Measurements from ENCODE around the gene SF3B2.

SF3B2 gene

GRCh38 chr11:66050581-66051231 is 1.5 kb upstream of the SF3B2 start:
- peak; percentile 3 for DNase-seq

GRCh38 chr11:66051371-66051765 is 796 bp upstream of the SF3B2 start:
- peak; percentile 10 for DNase-seq

GRCh38 chr11:66052664-66052982 is 459 bp downstream of the SF3B2 start:
- no peak for DNase-seq

- no peak for DNase-seq
Measured at GRCh38 chr11:66055021-66055420, 2.9 kb downstream of the SF3B2 start.

- no peak for DNase-seq
Measured at GRCh38 chr11:66056501-66056900, 4.3 kb downstream of the SF3B2 start.

GRCh38 chr11:66059966-66060680 is 8.0 kb downstream of the SF3B2 start:
- DNase-seq: no peak

GRCh38 chr11:66061268-66061667 is 9.1 kb downstream of the SF3B2 start:
- DNase-seq: no peak

- DNase-seq: no peak
Measured at GRCh38 chr11:66062408-66062807, 10.2 kb downstream of the SF3B2 start.

- DNase-seq: no peak
Measured at GRCh38 chr11:66063900-66064299, 11.7 kb downstream of the SF3B2 start.

- DNase-seq: no peak
Measured at GRCh38 chr11:66064571-66064970, 12.4 kb downstream of the SF3B2 start.

- no peak for DNase-seq
Measured at GRCh38 chr11:66066751-66067150, 14.6 kb downstream of the SF3B2 start.

- no peak for DNase-seq
Measured at GRCh38 chr11:66067640-66068039, 15.5 kb downstream of the SF3B2 start.

- no peak for DNase-seq
Measured at GRCh38 chr11:66068154-66068821, 16.1 kb downstream of the SF3B2 start.

GRCh38 chr11:66068923-66069714 is 17.0 kb downstream of the SF3B2 start:
- no peak for DNase-seq

GRCh38 chr11:66069715-66070603 is 17.8 kb downstream of the SF3B2 start, which contains the start of gene PACS1:
Gene PACS1, plus strand, starts transcription at chr11:66070272. Its CDS starts 215 bp downstream, at chr11:66070487.
- no peak for DNase-seq

GRCh38 chr11:66070604-66071380 is 18.6 kb downstream of the SF3B2 start:
- DNase-seq: no peak

- no peak for DNase-seq
Measured at GRCh38 chr11:66071381-66071801, 19.2 kb downstream of the SF3B2 start.

- DNase-seq: no peak
Measured at GRCh38 chr11:66072081-66072480, 19.9 kb downstream of the SF3B2 start.

GRCh38 chr11:66072518-66072917 is 20.4 kb downstream of the SF3B2 start:
- no peak for DNase-seq

- no peak for DNase-seq
Measured at GRCh38 chr11:66073669-66074068, 21.5 kb downstream of the SF3B2 start.

- no peak for DNase-seq
Measured at GRCh38 chr11:66075273-66075672, 23.1 kb downstream of the SF3B2 start.

All from NCI-H187 treated with DMSO at 0.1 percent for 48 hours (cell line).